CD8-positive, alpha-beta memory T cell (primary cell): ENCODE data around the gene RGS9BP. TPM values are rescaled to one million over a fixed set of nuclear protein-coding genes. Genes with fewer than 3 reads are reported as not detected.
"Not testable (repeated sequence)": the region's sequence is repeated elsewhere in the genome, so short reads cannot be mapped to it uniquely, and the experiment has no call there.

Experiments used
- CTCF ChIA-PET: fragments of 350-600 bp; sonication (Branson Sonifier 250); formaldehyde crosslinking; loops from one replicate; lab custom pipeline; 2021; ENCODE audit warnings: antibody characterized with exemption; lab: Charles Lee
- POLR2A ChIA-PET: fragments of 350-600 bp; sonication (Branson Sonifier 250); formaldehyde crosslinking; loops from one replicate; lab custom pipeline; 2021; ENCODE audit warnings: antibody characterized with exemption; lab: Charles Lee
- DNase-seq, 5 donors: peaks; one replicate each; pipeline versions ENCODE4 v3.0.0 to v3.0.0-alpha.2; 2020 to 2022; ENCODE audit warnings: mixed read lengths in 1 of 5
- H3K27ac ChIP-seq: one replicate; pipeline ENCODE4 v1.7.0; 2013; ENCODE audit warnings: low read depth, mild to moderate bottlenecking, low read length, moderate library complexity
- H3K27me3 ChIP-seq: 2 replicates; pipeline ENCODE4 v1.7.0; 2013; ENCODE audit warnings: low read length, mild to moderate bottlenecking; ENCODE audit not compliant: insufficient read depth, poor library complexity, severe bottlenecking
- H3K36me3 ChIP-seq: 2 replicates; pipeline ENCODE4 v1.7.0; 2013; ENCODE audit warnings: mild to moderate bottlenecking, low read length, moderate library complexity; ENCODE audit not compliant: insufficient read depth
- H3K4me1 ChIP-seq: 2 replicates; pipeline ENCODE4 v1.7.0; 2013; ENCODE audit warnings: mild to moderate bottlenecking, low read length, moderate library complexity; ENCODE audit not compliant: insufficient read depth
- H3K4me3 ChIP-seq: 2 replicates; pipeline ENCODE4 v1.7.0; 2013; ENCODE audit warnings: mild to moderate bottlenecking, low read length
- H3K9me3 ChIP-seq: 2 replicates; pipeline ENCODE4 v1.7.0; 2013; ENCODE audit warnings: mild to moderate bottlenecking, low read length
- H3K27ac Mint-ChIP-seq, 8 donors: one replicate each; pipeline ENCODE4 v1.8.0; 2020 to 2021; ENCODE audit warnings: mixed read lengths in 8 of 8, mild to moderate bottlenecking in 6 of 8, inconsistent platforms in 3 of 8, moderate library complexity in 3 of 8
- H3K27me3 Mint-ChIP-seq, 2 donors: one replicate each; pipeline ENCODE4 v1.8.0; 2020 to 2021; ENCODE audit warnings: mixed read lengths in 2 of 2, mild to moderate bottlenecking in 1 of 2, moderate library complexity in 1 of 2
- H3K36me3 Mint-ChIP-seq, 3 donors: one replicate each; pipeline ENCODE4 v1.8.0; 2020 to 2021; ENCODE audit warnings: mixed read lengths in 3 of 3, inconsistent platforms in 1 of 3, mild to moderate bottlenecking in 1 of 3
- H3K4me1 Mint-ChIP-seq, 3 donors: one replicate each; pipeline ENCODE4 v1.8.0; 2020 to 2021; ENCODE audit warnings: mixed read lengths in 3 of 3, inconsistent platforms in 1 of 3, mild to moderate bottlenecking in 1 of 3
- H3K4me3 Mint-ChIP-seq, 7 donors: one replicate each; pipeline ENCODE4 v1.8.0; 2020 to 2021; ENCODE audit warnings: mixed read lengths in 7 of 7, mild to moderate bottlenecking in 6 of 7, moderate library complexity in 4 of 7, inconsistent platforms in 2 of 7
- H3K9me3 Mint-ChIP-seq, 5 donors: one replicate each; pipeline ENCODE4 v1.8.0; 2020 to 2022; ENCODE audit warnings: mixed read lengths in 5 of 5, mild to moderate bottlenecking in 3 of 5, moderate library complexity in 2 of 5, inconsistent platforms in 1 of 5
- polyA plus RNA-seq: library from polyadenylated mRNA; unstranded; fragments of 300-500 nt; fragmentation: Illumina TruSeq; gene quantifications from one replicate; pipeline ENCODE4 v1.2.3, GENCODE V29; 2021
- total RNA-seq, 2 experiments: library from RNA; stranded (reverse); gene quantifications; one replicate each; pipeline ENCODE4 v1.2.3, GENCODE V29; 2021

The RGS9BP gene
- total and polyA plus RNA-seq, 3 experiments from 2014 or later: 0.12 to 0.20 (median 0.15) TPM

- CTCF ChIA-PET: interaction anchor here (0.9 to 1.0 kb wide), 2 partner anchors 11 to 25 kb away, joined by 3 read pairs; partner anchors contain the start of gene ANKRD27
- Mint-ChIP-seq H3K4me1 (peaks cover 44 to 79% (median 59%) of the 10 kb centered on the region in 3 donors), H3K36me3 (peaks cover 19 to 81% (median 39%) of the 10 kb centered on the region in 3 donors), H3K27ac (peak overlapping the region in 2 of 8 donors; percentile 61 to 77), H3K9me3 (peaks cover 7 to 13% (median 8%) of the 10 kb centered on the region in 5 donors)
- H3K9me3 ChIP-seq, H3K27me3 Mint-ChIP-seq, H3K4me1 ChIP-seq, H3K27ac ChIP-seq, H3K27me3 ChIP-seq, H3K4me3 ChIP-seq, H3K36me3 ChIP-seq, H3K4me3 Mint-ChIP-seq, POLR2A ChIA-PET, DNase-seq: not testable (repeated sequence)
Measured at GRCh38 chr19:32700129-32700528, 24.5 kb downstream of the RGS9BP start.

DNA sequence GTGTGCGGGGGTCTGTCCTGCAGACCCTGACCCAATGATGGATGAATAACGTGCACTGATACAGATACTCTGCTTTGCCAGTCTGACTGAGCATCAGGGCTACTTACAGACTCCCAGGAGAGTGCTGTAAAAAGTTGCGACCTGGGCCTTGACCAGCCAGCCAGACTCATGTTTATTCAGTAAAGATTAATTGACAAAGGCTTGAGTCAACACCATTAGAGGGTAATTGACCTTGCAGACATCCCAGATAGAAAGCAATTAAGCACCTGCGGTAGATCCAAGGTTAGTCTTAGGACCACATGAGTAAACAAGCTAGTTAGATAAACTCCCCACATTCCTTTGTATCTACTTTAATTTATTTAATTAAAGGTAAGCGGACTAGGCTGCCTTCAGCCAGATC is 26.4 kb downstream of the RGS9BP start:
- no peak for DNase-seq
- Mint-ChIP-seq H3K9me3 (peaks cover 7 to 13% (median 8%) of the 10 kb centered on the region in 5 donors), H3K36me3 (peaks cover 20 to 73% (median 39%) of the 10 kb centered on the region in 3 donors), H3K4me3 (no peak overlapping the region), H3K4me1 (peaks cover 37 to 71% (median 54%) of the 10 kb centered on the region in 3 donors), H3K27me3 (no peaks in the 10 kb centered on the region), H3K27ac (peak overlapping the region in 2 of 8 donors; percentile 14 to 47)
- Histone ChIP-seq H3K4me1 (no peaks in the 10 kb centered on the region), H3K27me3 (no peaks in the 10 kb centered on the region), H3K4me3 (no peak overlapping the region), H3K36me3 (no peaks in the 10 kb centered on the region), H3K9me3 (no peaks in the 10 kb centered on the region), H3K27ac (no peak overlapping the region)
- ChIA-PET CTCF (no interaction called here), POLR2A (no interaction called here)

DNA sequence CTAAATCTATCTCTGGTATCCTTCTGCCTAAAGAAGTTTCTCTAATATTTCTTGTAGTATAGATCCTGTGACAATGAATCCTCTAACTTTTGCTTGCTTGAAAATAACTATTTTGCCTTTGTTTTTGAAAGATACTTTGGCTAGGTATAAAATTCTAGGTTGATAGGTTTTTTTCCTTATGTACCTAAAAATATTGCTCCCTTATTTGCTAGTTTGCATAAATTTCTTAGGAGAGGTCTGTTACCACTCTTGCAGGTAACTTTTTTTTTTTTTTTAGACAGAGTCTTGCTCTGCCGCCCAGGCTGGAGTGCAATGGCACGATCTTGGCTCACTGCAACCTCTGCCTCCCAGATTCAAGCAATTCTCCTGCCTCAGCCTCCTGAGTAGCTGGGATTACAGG is 28.4 kb downstream of the RGS9BP start:
- H3K27me3 Mint-ChIP-seq, CTCF ChIA-PET, DNase-seq, H3K9me3 ChIP-seq, H3K4me3 Mint-ChIP-seq, POLR2A ChIA-PET, H3K27ac ChIP-seq, H3K27me3 ChIP-seq, H3K36me3 ChIP-seq, H3K4me3 ChIP-seq: not testable (repeated sequence)
- Mint-ChIP-seq H3K36me3 (peaks cover 16 to 62% (median 34%) of the 10 kb centered on the region in 3 donors), H3K4me1 (peaks cover 36 to 64% (median 44%) of the 10 kb centered on the region in 3 donors), H3K9me3 (peaks cover 7 to 13% (median 8%) of the 10 kb centered on the region in 5 donors), H3K27ac (peak overlapping the region in 1 of 8 donors; percentile 37)
- H3K4me1 ChIP-seq: peaks cover 11% of the 10 kb centered on the region

DNA sequence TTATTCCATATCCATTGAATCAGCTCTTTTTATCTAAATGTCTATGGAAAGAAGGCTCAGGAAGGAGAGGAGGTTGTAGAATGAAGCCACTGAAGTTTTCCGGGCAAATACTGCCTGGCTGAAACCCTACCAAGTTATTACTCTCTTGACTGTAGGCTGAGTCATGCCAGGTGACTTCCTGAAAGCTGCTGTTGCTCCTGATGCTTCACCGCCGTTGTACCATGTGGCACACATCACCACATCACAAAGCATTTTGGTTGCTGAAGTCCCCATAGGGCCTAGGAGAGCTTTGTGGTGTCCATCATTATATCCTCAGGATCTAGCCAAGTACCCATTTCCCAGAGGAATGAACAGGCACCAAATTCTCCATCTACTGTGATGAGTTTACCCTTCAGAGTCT is 32.8 kb downstream of the RGS9BP start:
- Mint-ChIP-seq H3K27ac (peak overlapping the region in 5 of 8 donors; percentile 4 to 77 (median 45)), H3K9me3 (peaks cover 3 to 10% (median 8%) of the 10 kb centered on the region in 5 donors), H3K4me3 (peak overlapping the region in 1 of 7 donors; percentile 15), H3K4me1 (peaks cover 19 to 29% (median 26%) of the 10 kb centered on the region in 3 donors), H3K36me3 (peaks cover 7 to 53% (median 10%) of the 10 kb centered on the region in 3 donors), H3K27me3 (no peaks in the 10 kb centered on the region)
- no peak overlapping the region for H3K4me3 ChIP-seq
- H3K4me1 ChIP-seq: peaks cover 11% of the 10 kb centered on the region
- no peaks in the 10 kb centered on the region for H3K27me3 ChIP-seq
- peaks cover 3% of the 10 kb centered on the region for H3K36me3 ChIP-seq
- no peaks in the 10 kb centered on the region for H3K9me3 ChIP-seq
- peak in 1 of 5 donors; percentile 16 for DNase-seq
- POLR2A ChIA-PET: no interaction called here
- CTCF ChIA-PET: interaction anchor here (0.6 kb wide), 1 partner anchor 376 kb away, joined by 3 read pairs; no protein-coding TSS in a partner anchor
- no peak overlapping the region for H3K27ac ChIP-seq

DNA sequence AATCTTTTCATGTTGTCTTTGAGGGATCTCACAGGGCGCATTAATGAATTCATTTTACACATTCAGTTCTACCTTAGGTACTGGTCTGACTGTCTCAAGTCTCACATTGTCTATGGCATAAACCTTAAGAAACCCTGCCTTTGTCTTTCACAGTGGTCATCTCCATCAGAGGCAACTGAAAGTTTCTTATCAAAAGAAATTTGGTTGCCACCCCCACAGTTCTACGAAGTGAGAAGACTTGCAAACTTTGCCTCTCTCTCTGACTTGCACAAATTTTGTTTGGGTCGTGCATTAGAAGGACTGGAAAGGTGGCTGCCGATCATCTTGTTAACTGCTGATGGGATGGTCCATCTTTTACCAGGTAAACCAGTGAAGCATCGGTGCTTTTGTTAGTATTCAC is 33.4 kb downstream of the RGS9BP start:
- Mint-ChIP-seq H3K27me3 (no peaks in the 10 kb centered on the region), H3K9me3 (peaks cover 2 to 6% (median 4%) of the 10 kb centered on the region in 5 donors), H3K4me3 (no peak overlapping the region), H3K4me1 (peaks cover 19 to 29% (median 26%) of the 10 kb centered on the region in 3 donors), H3K27ac (peak overlapping the region in 4 of 8 donors; percentile 17 to 77 (median 36)), H3K36me3 (peaks cover 5 to 54% (median 7%) of the 10 kb centered on the region in 3 donors)
- no peak for DNase-seq
- H3K27ac ChIP-seq: no peak overlapping the region
- H3K9me3 ChIP-seq: no peaks in the 10 kb centered on the region
- no peak overlapping the region for H3K4me3 ChIP-seq
- peaks cover 3% of the 10 kb centered on the region for H3K36me3 ChIP-seq
- ChIA-PET CTCF (interaction anchor here (0.6 kb wide), 1 partner anchor 375 kb away, joined by 3 read pairs; no protein-coding TSS in a partner anchor), POLR2A (no interaction called here)
- no peaks in the 10 kb centered on the region for H3K27me3 ChIP-seq
- peaks cover 11% of the 10 kb centered on the region for H3K4me1 ChIP-seq

- CTCF ChIA-PET: interaction anchor here (0.7 to 0.9 kb wide), 2 partner anchors 11 to 221 kb away, joined by 3 read pairs; no protein-coding TSS in a partner anchor
- H3K27ac ChIP-seq: no peak overlapping the region
- H3K9me3 Mint-ChIP-seq: no peaks in the 10 kb centered on the region
- H3K27me3 Mint-ChIP-seq: no peaks in the 10 kb centered on the region
- peaks cover 11% of the 10 kb centered on the region for H3K4me1 ChIP-seq
- POLR2A ChIA-PET: no interaction called here
- no peak overlapping the region for H3K4me3 Mint-ChIP-seq
- H3K36me3 Mint-ChIP-seq: peaks cover 0 to 55% (median 8%) of the 10 kb centered on the region in 3 donors
- H3K27ac Mint-ChIP-seq: no peak overlapping the region
- H3K27me3 ChIP-seq: no peaks in the 10 kb centered on the region
- DNase-seq: no peak
- no peak overlapping the region for H3K4me3 ChIP-seq
- H3K9me3 ChIP-seq: no peaks in the 10 kb centered on the region
- peaks cover 15 to 19% (median 16%) of the 10 kb centered on the region in 3 donors for H3K4me1 Mint-ChIP-seq
- H3K36me3 ChIP-seq: peaks cover 3% of the 10 kb centered on the region
Measured at GRCh38 chr19:32711747-32712146, 36.1 kb downstream of the RGS9BP start.

- H3K4me3 ChIP-seq, H3K36me3 ChIP-seq, H3K27me3 ChIP-seq, CTCF ChIA-PET, H3K27me3 Mint-ChIP-seq, H3K4me1 ChIP-seq, H3K4me3 Mint-ChIP-seq, POLR2A ChIA-PET, H3K4me1 Mint-ChIP-seq, H3K27ac ChIP-seq, H3K9me3 ChIP-seq, DNase-seq, H3K9me3 Mint-ChIP-seq: not testable (repeated sequence)
- Mint-ChIP-seq H3K36me3 (peaks cover 0 to 37% (median 8%) of the 10 kb centered on the region in 3 donors), H3K27ac (peak overlapping the region in 1 of 8 donors; percentile 13)
Measured at GRCh38 chr19:32716203-32716602, 40.6 kb downstream of the RGS9BP start.

DNA sequence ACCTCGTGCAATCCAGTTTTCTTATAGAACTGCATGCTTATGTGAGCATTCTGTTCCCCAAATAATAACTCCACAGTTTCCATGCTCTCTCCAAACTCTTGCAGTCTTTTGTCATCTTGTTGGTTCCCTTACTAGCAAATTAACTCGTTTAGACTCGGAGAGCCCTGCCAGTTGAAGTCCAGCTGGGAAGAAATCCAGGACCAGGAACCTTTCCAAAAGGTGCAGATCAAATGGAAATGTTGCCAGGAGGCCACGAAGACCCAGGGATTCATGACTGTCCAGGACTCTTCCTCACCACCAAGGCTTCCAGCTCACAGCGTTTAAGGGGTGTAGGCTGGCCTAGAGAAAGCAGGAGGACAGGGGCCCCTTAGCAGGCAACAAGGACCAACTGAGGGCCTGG is 41.8 kb downstream of the RGS9BP start:
- no peaks in the 10 kb centered on the region for H3K9me3 ChIP-seq
- Mint-ChIP-seq H3K27ac (peak overlapping the region in 1 of 8 donors; percentile 93), H3K36me3 (peaks cover 0 to 30% (median 8%) of the 10 kb centered on the region in 3 donors), H3K4me1 (peaks cover 0 to 3% (median 0%) of the 10 kb centered on the region in 3 donors), H3K4me3 (no peak overlapping the region), H3K9me3 (no peaks in the 10 kb centered on the region), H3K27me3 (no peaks in the 10 kb centered on the region)
- no peaks in the 10 kb centered on the region for H3K27me3 ChIP-seq
- H3K4me1 ChIP-seq: no peaks in the 10 kb centered on the region
- ChIA-PET CTCF (no interaction called here), POLR2A (no interaction called here)
- H3K27ac ChIP-seq: no peak overlapping the region
- H3K4me3 ChIP-seq: no peak overlapping the region
- no peaks in the 10 kb centered on the region for H3K36me3 ChIP-seq
- no peak for DNase-seq
